HG02970 (cell line): ENCODE data around the gene ZNF567.
"Not testable (repeated sequence)": the region's sequence is repeated elsewhere in the genome, so short reads cannot be mapped to it uniquely, and the experiment has no call there.

ENCODE experiments used
- ATAC-seq: cut with Tn5 transposase; IDR thresholded peaks from one replicate; pipeline ENCODE4 v1.9.1; 2021; ENCODE audit warnings: mild to moderate bottlenecking, moderate library complexity, moderate number of reproducible peaks; ENCODE audit not compliant: unreplicated experiment, low FRiP score

The ZNF567 gene

DNA sequence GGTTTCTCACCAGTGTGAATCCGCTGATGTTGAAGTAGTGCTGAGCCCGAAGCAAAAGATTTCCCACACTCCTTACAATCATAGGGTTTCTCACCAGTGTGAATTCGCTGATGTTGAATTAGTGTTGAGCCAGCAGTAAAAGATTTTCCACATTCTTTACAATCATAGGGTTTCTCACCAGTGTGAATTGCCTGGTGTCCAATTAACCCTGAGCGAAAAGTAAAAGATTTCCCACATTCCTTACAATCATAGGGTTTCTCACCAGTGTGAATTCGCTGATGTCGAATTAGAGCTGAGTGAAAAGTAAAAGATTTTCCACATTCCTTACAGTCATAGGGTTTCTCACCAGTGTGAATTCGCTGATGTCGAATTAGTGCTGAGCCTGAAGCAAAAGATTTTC, 62.2 kb downstream of the ZNF567 start:
- not testable (repeated sequence) for ATAC-seq

GRCh38 chr19:36750066-36750691, 62.8 kb downstream of the ZNF567 start:
- no peak for ATAC-seq
